ENCODE results near the gene HOXB3.

Gene HOXB3

DNA sequence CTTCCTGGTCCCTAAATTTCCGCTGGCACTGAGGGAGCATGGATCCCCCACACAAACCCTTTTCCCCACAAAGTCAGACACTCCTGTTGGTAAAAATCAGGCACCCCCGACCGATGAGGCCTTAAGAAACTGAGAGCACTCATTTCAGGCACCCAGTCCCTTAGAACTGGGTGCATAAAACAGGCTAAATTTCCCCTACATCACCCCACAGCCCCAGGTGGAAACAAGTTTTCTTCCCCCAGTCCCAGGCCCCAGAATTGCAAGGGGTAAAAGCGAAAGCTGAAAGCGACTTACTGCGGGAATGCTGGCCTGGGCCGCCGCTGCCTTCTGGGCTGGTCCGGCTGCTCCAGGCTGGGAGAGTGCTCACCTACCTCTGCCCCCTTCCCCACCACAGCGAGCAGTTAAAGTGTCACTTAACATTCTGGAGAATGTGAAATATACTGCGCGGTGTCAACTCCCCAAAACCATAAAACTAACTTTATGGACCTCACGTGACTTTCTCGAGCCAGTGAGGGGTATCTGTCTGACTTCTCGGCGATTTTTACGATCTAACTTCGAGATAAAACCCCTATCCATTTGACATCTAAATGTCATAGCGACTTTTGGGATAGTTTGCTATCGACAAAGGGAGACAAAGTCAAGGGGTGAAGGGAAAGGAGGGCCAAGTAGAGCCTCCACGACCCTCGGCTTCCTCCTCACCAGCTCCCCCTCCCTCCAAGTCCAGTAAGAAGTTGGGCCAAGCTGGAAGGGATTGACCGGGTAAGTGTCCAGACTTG, at the start of gene HOXB3:
Gene HOXB3 (minus strand): TSS at position 411 of the 776 bp plus-strand sequence. CDS start 37,767 bp downstream, outside the sequence.
- no peak for DNase-seq (ENCODE audit: low spot score)

DNA sequence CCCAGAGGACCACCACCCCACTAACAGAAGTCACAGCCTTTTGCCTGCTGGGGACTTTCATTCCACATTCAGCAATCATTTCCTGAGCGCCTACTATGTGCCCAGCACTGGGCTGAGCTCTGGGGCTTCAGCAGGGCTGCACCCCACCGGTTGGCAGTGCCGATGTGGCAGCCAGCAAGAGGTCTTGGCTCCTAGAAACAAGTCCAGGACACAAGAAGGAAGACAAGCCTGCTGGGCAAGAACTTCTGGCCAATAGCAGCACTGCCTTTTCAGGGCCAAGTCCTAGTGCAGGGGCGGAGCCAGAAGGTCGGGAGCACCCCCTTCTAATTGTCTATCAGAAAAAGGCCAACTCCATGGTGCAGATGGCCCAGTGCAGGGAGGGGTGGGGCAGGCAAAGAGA, 49.1 kb upstream of the HOXB3 start:
- peak; percentile 47 for DNase-seq (ENCODE audit: low spot score)

DNA sequence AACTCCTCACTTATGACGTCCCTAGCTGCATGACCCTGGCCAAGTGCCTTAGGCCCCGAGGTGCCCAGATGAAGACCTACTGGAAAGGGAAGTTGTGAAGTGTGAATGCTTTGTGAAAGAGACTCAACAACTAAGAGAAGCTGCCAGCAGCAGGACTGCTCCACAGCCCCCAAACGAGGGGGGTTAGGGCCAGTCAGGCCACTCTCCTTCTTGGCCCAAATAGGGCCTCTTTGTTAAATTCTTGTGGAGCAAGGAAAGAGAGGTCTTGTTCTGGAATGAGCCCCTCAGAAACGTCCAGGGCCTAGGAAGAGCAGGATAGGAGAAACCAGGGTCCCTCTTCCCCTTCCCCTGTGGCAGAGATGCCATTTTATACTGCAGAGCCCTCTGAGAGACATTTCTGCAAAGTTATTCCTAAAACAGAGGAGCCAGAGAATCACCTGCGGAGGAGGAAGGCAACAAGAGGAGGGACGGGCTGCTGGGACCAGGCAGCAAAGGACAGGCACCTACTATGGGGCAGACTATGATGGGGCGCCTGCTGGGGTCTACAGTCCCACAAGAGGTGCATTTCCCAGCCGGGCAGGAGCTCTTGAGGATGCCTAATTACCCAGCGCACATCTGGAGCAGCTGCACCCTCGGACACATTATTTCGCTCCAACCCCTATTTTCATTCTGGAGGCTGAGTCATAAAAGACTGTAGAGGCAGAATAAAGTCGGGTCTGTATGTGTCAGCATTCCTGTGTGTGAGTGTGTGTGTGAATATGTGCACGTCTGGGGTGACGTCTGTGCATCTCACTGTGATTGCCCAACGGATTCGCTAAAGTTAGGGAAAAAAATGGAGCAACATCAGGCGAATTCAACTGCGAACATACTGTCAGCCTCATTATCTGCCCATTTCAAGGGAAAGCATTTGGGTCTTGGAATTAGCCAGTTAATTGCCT, 47.6 kb upstream of the HOXB3 start:
- DNase-seq (ENCODE audit: low spot score), result no peak

DNA sequence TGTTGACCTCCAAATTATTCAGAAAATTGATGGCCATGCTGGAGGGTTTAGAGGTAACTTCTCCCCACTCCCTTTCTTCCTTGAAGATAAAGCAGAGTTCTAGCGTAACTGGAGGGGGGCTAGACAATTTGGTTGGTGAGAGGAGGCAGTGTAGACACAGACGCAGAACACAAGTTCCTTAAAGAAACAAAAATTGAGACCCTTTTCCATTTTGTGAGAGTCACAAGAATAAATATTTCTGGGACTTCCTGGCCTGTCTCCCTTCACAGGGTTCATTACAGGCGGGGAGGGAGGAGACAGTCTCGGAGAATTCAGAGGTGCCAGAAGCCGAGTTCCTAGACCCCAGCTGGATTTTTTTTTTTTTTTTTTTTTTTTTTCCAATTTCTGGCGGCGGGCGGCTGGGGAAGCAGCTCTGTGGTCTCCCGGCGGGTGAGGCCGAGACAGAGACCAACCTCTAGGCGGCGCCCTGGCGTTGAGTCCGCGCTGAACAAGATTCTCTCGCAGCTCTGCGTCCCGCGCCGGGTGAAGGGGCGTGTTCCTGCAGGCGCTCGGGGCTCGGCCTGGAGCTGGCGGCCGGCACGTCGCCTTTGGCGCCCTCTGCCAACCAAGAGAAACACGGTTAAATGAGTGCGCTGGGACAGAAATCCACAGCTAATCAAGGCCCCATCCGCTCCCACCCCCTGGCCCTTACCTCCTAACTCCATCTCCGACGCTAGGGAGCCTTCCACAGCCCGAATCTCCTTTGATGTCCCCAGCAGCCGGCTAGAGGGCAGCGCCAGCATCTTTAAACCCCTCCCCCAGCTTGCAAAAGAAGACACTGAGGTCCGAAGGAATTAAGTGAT, 46.4 kb upstream of the HOXB3 start:
- DNase-seq (ENCODE audit: low spot score), result peak; percentile 97

DNA sequence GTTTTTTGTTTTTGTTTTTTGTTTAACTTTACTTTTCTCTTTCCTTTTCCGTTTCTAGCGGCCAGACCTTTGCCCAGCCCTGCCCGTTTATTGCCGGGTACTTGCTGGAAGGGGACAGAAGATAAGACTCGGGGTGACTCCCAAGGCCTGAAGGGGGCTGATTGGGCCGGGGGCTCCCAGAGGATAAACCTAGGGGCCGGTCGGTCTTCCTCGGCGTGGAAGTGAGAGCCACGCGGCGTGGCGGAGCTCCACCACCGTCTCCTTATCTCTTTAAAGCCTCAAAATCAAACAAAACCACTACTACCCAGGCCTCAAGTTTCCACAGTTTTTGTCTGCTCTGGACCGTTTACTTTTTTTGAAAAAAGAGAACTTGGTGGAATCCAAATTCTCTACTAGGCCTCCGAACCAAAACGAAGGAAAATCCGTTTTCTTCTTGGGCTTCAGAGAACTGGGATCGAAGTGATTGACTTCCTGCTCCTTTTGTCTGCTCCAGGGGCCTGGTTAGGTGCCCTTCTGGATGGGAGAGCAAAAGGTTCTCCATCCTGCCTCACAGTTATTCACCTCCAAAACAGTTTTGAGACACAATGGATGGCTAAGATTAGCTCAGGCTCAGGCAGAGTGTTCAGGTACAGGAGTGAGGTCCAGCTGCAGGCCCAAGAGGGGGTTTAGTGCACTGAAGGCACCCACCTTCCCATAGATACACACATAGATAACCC, 44.6 kb upstream of the HOXB3 start:
- no peak for DNase-seq (ENCODE audit: low spot score)

DNA sequence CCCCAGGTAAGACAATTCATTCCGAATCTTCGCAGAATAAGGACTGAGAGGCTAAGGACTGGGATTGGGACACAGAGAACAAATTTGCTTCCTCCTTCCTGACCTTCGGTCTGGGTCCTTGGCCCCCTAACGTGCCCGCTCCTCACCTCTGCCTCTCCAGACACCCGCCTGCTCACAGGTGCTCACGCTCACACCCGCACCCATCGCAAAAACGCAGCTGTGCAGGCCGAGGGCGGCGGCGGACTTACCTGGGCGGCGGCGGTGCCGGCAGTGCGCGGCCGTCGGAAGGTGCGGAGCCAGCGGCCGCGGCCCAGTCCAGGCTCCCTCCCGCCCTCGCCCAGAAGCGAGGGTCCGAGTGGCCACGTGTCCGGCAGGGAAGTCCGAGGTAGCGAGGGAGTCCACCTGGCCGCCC, 43.2 kb upstream of the HOXB3 start:
- no peak for DNase-seq (ENCODE audit: low spot score)

DNA sequence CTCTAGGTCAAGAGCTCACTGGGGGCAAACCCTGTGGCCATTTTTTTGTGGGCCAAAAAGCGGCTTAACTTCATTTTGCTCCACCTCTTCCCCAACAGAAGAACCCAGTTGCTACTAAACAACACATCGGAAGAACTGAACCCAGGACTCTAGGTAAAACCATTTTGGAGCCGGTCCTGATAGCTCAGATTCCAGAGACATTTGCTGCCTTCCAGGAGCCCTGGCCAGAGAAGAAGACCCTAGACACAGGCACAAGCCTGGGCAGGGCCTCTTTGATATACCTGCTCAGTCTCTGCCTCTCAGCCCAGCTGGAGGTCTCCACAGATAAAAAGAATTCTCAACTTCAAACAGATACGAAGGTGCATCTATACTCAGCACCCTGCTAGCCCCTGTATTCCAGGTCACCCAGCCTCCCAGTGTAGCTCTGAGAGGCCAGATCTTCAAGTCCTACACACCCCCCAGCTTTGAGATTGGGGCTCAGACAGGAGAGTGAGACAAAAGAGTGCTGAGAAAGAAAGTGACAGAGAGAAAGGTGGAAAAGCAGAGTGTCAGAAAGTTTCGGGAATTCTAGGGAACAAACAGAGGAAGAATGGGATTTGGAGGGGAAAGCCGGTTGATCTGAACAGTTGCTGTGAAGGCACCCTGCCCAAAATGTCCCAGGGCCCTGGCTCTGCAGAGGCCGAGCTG, 42.7 kb upstream of the HOXB3 start:
- DNase-seq (ENCODE audit: low spot score), result no peak

DNA sequence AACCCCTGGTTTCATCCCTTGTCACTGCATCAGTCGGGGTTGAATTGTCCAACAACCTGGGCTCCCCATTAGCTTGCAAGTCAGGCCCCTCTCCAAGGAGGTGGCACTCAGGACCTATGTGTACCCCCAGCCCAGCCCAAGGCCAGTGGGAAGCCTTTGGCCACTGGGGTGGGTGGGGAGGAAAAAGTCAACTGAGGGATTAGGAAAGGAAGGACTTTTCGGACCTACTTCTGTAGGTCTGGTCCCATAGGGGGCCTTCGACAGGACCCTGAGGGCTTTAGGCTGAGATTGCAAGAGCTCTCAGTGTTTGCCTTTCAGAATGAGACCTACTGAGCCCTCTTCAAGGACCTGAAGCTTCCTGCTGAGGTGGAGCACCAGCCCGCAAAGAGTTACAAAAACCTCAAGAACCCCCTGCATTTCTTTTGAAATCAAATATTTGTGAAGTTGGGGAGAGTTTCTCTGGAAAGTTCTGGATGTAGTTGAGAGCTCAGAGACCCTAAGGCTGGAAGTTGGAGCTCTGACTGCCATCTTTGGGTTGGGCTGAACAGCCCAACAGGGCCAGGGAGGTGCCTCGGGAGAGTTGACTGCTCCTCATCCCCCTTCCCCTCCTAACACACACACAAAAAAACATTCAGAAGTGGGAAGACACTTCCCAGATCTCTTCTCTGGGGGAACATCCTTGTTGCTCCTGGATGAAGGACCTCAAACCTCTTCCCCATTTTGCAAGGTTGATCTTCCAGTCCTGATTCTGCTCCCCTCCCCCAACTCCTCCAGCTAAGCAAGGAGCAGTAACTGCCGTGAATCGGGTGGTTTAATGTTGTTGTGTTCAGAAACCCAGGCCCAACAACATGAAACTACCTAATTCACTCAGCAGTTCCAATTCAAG, 41.9 kb upstream of the HOXB3 start:
- no peak for DNase-seq (ENCODE audit: low spot score)

DNA sequence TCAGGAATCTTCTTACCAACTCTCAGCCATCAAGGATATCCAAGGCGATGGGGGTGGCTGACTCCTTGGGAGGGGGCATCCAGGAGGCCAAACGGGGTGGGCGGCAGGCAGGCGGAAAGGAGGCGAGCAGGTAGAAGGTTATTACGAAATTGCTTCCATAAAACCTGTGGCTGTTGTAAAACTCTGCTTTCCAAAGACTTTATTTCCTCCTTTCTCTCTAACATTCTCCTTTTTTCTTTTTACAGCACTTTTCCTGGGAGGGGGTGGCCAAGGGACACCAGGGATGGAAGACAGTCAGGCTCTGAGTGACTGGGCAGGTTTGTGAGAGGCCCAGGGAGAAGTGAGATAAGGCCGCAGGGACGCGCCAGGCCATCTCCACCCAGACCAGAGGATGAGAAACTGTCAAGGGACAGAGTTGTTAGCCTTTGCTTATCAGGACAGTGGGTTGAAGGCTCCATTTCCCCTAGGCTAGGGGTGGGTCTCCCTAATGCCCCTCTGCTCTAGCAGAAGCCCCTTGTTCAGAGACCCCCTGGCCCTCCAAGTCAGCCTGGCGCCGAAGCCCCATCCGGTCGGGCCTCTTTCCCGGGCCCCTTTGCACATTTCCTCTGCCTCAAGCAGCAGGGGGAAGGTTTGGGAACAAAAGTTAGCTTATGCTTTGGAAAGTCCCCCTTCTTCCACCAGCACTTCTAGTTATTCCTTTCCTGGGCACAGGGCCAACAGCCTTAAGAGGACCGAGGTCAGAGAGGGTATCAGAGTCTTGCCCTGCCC, 41.1 kb upstream of the HOXB3 start:
- no peak for DNase-seq (ENCODE audit: low spot score)

DNA sequence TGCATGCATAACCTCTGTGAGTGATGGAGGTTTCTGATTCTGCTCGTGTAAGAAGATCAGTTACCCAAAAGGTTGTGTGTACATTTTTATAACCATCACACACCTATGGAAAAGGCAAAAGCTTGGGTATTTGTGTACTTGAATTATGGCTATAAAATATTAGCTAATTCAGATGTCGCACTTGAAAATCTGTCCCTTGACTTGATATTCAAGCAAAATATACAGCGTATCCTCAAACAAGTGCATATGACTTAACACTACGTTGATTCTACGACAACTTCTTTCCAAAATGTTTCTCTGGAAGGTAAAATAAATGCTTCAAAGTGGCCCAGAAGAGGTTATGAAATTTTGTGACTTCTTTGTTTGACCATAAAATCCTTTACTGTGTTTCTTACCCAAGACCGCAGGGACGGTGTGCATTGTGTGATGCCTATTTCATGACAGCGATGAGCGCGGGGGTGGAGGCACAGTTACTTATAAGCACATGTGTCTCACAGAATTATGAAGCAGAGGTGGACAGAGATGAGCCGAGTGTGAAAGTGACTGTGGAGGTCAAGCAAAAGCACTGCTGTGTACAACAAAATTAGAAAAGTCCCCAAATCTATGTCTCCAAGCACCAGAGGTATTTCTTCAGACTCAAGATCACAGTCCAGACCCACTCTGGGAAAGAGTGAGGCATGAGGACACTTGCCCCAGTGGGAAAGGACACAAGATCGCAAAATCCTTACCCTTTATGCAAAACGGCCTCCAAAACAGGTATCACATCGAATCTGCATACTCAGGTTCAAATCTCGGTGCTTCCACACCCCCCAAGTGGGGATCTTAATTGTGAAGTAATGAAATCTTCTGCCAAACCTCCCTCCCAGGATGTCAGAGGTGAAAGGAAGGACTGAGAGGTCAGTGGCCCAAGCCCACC, 40.2 kb upstream of the HOXB3 start:
- DNase-seq (ENCODE audit: low spot score), result no peak

DNA sequence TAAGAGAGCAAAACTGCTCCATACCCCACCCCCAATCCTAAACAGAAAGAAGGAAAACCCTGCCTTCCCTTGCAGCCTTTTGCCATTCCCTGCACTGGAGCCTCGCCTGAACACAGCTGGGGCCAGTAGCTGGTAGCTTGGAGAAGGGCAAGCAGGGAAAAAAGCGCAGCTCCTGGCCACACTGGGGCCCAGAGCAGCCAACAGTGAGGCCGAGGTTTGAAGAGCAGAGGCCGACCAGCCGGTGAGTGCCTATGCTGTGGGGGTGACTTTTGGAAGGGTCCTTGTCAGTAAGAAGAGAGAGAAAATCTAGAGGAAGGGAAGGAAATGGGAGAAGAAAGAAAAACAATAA, 39.3 kb upstream of the HOXB3 start:
- no peak for DNase-seq (ENCODE audit: low spot score)

DNA sequence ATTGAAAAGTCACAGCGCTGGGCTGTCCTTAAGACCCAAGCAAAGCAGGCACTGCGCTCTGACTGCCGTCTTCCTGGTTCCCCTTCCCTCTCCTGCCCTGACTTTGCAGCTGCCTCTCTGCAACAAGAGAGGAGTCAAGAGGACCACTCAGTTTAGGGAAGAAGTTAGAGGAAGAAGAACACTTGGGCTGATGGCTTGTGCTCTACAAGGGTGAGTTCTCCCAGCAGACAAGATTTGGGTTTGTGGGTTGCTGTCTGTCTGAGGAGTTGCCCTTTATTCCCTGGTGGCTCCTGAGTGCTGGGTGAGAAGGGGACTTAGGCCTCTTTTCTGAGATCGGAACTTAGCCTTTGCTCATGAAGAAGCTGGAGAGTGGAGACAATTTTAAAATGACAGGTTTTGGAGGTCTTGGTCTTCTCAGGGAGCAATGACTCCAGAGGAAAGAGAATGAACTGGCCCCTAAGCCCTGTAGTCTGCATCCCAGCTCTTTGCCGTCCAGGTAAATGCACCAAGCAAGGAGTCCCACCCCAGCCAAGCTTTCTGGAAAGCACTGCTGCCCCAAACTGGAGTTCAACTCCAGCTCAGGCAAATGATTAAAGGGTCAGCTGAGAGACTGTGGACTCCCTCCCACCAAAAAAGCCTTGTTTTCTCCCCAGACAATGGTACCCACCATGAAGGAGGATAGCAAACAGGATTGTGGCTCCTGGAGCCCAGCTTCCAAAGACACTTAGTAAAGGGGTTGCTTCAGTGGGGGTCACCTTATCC, 38.8 kb upstream of the HOXB3 start:
- DNase-seq (ENCODE audit: low spot score), result no peak

DNA sequence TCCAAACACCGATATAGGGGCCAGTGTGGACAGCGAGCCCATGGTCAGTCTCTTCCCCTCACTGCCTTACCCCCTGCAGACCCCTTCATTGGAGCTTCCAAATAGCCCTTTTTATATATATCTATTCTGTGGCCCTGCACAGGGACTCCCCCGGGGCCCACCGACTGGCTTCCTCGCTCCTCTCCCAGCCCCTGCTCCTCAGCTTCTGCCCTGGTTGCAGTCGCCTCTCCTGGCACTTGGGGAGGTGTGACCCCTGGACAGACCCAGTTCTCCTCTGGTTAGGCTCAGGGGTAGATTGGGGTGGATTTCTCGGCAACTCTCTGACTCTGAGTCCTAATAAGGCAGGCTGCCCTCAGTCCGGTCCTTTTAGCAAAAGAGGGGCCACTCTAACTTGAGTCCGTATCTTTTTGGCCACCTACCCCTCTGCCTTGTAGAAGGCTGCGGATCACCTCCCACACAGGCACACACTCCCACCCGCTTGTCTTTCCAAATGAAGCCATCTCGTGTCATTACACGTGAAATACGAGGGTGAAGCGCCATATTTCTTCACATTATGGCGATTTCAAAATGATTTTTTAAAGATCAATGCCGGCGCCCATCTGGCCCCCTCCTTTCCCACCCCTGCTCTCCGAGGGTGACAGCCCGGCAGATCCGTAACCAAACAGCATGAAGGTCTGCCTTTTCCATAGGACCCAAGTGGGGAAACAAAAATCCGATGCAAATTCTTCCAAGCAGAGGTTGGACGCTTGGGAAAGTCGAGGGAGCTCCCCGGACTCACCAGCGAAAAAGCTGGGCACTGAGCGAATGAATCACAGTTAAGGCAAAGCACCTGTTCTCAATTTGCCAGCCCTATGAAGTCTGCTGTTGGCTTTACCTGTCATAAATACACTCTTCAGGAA, 37.8 kb upstream of the HOXB3 start:
- DNase-seq (ENCODE audit: low spot score), result no peak

DNA sequence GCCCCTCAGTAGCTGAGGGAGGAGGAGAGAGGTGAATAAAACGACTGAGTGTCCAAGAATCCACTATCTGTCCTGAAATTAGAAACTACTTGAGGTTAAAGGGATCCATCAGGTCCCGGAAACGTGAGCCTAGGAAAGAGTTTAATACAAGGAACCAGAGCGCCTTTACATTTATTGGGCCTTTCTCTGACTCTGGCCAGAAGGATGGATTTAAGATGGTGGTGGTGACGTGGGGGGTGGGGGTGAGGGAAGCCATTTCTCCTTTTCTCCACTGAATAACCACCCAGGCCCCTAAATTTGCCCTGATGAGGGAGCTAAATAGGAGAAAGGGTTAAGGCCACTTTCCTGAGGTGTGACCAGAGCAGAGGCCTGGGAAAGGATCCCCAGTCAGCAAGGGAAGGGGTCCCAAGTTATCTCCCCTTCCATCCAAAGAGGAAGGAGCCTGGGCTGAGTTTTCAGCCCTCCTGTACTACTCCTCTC, 37.1 kb upstream of the HOXB3 start:
- no peak for DNase-seq (ENCODE audit: low spot score)

DNA sequence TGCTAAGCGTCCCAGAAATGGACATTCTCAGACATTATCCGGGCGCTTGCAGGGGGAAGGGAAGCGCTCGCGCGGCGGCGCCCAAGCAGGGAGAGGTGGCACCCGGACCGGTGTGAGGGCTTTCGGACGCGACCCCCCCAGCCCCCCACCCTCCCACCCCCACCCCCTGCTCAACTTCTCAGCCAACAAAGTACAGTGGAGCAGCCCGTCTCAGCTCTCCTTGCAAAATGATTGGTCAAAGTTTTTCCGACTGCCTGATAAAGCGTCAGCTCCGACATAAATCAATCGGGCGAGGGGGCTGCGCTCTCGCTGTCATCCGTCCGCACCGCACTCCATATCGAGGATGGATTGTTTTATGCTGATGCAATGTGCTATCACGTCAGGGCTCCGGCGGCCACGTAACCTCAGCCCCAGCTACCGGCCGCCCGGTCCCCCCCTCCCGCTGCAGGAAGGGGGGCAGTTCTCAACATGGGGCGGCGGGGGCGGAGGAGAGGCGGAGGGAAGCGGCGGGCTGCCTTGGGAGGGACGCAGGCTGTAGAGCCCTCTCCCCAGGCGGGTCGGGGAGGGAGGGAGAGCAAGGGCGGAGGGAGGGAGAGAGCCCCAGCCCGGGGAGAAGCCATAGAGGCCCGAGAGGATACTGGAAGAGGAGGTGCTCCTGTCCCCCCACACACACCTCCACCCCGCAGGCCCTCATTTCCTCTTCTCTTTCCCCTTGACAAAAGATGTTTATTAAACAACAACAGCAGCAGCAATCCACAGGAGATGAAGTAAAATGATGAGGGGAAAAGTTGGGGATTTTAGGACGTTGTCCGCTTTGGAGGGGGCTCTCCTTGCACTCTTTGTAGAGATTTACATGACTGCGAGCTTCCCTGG, 36.4 kb upstream of the HOXB3 start, which contains the start of gene HOXB9:
Gene HOXB9 (minus strand): TSS at position 114 of the 873 bp plus-strand sequence. CDS start 89 bp downstream, at position 25.
- DNase-seq (ENCODE audit: low spot score), result peak; percentile 67

Data from iPS-NIHi11 (cell line).